ENCODE data around the gene ASTN2.

ASTN2 gene

DNA sequence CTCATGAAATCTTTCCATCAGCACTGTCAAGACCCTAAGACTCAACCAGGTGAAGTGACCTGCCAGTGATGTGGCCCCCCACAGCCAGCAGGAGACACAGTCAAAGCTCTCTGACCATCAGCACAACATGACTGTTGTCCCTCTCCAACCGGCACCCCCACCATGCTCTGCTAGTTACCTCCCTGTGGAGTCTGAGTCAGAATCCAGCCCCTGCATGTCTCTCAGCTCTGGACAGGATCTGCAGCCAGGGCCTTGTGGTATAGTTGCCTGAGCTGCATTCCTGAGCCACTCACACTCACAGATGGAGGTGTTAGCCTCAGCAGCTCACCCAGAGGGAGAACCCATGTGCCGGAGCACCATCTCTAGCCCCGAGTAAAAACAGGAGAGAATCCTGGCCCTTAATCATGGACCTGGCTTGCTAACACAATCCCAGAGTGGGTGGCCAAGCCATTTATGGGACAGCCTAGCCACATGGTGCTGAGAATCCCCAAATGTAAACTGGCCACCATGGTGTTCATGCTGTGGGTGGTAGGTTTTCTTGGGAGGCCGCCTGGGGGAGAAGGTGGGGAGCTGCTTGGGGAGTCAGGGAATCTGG lies 1023.5 kb downstream of the ASTN2 start:
- no peak for DNase-seq

DNA sequence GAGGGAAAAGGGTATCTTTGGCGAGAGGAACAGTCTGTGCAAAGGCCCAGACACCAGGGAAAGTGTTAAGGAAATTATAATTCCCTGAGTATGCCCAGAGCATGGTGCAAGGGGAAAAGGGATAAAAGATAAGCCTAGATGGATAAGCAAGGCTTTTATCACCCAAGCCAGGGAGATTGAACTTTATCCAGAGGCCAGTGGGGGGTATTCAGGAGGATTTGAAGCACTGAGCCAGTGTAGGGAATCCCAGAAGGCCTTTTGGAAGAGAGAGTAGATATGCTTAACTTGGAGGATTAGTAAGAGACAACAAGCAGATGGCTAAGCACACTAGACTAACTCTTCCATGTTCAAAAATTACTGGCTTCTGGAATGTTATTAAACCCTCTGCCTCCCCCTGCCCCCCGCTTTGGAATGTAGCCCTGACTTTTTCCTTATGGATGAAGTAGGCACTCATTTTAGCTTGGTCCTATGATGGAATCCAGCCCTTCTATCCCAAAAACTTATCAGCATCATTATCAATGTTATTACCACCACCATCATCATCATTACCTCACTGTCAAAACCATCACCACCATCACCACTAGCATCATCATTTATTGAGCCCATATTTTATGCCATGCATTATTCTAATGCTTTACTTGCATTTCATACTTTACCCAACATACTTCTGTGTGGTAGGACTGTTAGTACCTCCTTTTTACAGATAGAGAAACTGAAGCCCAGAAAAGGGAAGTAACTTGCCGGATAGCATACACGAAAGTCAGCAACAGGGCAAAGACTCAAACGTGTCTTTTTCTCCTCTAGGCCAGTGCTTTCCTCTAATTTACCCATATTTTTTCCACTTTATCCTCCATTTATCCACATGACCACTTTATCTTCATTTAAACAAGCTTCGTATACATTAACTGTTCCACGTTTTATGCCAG lies 1024.3 kb downstream of the ASTN2 start:
- DNase-seq, result peak; percentile 81

DNA sequence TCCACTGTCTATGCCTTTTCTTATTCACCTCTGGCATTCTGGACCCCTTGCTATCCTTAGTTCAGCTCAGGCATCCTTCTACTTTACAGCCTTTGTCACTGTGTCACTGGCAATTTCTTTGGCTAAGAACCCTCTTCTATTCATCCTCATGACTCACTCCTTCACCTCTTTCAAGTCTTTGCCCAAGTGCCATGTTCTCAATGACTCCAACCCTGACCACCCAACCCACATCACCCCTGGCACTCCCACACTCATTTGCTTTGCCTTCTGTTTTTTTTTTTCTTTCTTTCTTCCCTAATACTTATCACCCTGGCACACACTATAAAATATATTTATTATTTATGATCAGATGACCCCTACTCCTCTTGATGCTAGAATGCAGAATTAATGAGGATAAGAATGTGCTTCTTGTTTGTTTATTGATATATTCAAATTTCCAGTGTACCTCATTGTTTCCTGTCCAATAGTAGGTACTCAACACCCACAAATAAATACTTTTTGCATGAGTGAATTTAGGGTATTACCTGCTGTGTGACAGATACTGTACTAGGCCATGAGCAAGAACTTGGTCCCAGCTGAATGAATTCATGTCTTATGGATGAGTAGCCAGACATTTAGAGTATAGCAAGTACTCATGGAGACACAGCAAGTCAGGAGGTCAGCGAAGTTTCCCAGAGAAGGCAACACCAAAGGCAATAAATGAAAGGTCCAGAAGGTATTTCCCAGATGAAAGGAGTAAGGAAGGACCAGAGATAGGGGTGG lies 1025.1 kb downstream of the ASTN2 start:
- no peak for DNase-seq

DNA sequence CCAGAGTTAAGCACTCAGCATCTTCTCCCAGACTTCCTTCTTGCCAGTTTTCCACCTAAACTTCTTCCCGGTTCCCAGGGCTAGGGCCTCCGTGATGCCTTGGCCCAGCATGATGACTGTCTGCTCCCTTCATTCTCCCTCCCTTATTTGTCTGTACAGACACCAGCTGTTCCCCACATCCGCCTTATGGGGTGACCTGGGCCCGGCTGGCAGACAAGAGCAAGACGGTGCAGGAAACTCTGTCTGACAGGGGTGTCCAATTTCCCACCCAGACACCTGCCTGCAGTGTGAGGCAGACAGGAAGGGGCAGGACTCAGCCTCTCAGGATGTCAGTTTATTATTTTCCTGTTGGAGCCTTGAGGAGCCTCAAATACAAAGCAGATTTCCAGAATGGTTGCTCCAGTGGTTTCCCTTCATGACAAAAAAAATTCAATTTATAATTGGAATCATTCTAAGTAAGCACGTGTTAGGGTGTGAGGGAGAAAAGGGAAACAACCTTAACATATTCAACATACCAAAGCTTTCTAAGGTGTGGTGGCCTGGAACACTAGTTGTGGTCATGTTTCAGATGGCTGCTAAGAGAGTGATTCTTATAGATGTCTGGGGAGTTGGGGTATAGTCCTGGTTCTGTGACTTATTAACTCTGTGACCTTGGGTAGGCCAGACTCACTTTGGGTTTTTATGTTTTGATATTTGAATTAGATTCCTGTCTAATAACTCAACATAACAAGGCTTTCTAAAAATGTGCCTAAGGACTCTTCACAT lies 1026.7 kb downstream of the ASTN2 start:
- DNase-seq, result no peak

DNA sequence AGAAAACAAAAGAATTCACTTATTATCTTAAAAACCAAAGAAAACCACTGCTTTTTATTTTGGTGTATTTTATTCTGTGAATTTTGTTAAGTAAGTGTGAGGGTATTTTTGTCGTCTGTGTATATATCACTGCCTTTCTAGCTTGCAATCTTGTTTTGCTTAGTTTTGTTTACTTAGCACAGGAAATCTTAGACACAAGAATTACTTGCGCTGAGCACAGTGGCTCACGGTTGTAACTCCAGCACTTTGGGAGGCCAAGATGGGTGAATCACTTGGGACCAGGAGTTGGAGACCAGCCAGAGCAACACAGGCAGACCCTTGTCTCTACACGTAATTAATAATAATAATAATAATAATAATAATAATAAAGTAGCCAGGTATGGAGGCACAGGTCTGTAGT lies 1030.9 kb downstream of the ASTN2 start:
- DNase-seq, result no peak

DNA sequence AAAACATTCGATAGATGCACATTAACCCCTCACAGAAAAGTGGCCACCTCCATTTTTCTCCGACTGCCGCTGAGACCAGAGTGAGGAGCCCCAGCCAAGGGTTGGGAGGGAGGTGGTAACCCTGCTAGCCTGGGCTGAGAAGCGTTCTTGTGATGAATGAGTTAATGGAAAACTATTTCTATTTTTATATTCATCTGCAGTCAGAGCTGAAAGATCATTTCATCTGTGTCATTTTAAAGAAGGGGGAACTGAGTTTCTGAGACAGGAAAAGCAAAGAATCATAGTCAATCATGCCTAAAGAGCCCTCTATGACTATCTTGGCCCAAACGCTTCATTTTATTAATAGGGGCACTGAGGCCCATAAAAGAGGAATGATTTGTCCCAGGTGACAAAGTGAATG lies 1031.7 kb downstream of the ASTN2 start:
- DNase-seq, result no peak

DNA sequence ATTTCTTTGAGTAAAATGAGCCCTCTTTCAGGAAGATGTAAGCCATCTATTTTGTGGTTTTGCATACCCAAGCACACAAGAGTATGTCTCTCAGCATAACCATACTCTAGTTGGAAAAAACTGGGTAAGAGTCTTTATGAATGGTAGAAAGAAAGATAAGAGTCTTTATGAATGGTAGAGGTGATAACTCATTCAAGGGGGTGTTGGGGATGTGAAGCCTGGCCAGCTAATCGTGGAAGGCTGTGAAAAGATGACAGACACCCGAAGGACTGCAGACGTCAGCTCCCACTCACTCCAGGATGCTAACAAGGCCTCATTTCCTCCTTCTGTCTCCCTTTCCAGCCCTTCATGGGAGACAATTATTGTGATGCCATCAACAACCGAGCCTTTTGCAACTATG lies 1032.8 kb downstream of the ASTN2 start:
- no peak for DNase-seq

DNA sequence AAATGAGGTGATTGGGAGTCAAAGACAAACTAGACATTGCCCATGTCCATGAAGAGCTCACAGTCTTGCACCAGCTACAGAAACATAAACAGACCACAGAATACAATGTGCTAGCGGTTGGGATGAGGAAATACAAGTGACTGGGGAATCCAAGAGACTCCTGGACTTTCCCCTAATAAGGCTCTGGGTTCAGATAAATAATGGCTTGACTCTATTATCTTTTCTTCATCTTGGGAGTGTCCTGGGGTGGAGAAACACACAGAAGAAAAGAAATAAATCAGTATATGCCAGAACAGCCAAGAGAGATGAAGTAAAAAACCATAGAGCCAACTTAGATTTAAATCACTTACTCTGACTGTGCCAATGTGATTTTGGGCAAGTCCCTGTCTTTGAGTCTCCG lies 1033.5 kb downstream of the ASTN2 start:
- no peak for DNase-seq

DNA sequence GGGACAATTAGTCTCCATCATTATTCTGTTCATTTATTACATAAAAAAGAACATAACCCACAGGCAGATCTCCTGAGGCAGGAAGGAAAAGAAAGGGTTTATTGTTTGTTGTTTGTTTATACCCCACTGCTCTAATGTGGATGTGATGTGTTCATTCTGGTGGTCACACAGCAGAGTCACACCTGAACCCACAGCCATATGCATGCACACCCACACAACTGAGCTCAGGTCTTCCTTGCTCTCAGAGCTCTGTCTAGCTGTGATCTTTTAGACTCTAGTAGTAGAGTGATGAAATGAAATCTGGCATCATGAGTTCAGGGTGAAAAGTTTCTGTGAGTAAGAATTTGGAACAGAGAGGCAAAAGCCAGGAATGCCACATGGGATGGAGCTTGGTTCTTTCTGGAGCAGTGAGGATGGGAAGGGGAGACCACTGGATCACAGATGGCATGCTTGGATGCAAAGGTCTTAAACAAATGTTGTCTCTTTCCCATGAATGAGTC lies 1034.3 kb downstream of the ASTN2 start:
- DNase-seq, result no peak

DNA sequence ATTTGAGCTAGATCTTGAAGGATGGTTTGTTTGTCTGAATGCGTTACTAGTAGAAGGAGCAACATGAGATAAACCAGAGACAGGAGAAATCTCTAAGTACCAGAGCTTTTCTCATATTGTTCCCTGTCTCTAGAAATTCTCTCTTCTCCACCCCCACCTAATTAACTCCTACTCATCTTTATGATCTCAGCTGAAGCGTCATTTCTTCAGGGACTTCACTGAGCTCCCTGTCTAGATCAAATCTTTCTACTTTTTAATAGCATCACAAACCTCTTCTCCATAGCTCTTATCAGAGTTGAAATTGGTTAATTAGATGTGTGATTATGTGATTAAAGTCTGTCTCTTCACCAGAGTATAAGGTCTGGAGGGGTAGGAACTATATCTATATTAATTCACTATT lies 1035.0 kb downstream of the ASTN2 start:
- no peak for DNase-seq

DNA sequence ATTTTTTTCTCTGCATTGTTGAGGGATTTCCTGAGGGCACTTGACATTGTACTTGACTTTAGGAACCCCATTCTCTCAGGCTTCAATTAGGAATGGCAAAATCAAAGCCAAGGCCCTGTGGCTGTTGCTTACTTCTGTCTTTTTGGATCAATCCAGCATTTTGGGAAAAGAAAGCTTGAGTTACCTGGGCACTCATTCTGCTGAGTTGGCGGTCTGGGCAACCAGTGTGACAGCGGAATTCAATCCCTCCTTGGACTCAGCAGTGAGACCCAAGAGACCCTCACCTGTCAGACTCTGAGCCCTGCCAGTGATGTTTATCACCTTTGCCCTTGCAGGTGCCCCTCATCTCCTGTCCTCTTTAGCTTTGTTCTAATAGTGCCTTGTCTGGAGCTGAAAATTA lies 1036.0 kb downstream of the ASTN2 start:
- DNase-seq, result no peak

DNA sequence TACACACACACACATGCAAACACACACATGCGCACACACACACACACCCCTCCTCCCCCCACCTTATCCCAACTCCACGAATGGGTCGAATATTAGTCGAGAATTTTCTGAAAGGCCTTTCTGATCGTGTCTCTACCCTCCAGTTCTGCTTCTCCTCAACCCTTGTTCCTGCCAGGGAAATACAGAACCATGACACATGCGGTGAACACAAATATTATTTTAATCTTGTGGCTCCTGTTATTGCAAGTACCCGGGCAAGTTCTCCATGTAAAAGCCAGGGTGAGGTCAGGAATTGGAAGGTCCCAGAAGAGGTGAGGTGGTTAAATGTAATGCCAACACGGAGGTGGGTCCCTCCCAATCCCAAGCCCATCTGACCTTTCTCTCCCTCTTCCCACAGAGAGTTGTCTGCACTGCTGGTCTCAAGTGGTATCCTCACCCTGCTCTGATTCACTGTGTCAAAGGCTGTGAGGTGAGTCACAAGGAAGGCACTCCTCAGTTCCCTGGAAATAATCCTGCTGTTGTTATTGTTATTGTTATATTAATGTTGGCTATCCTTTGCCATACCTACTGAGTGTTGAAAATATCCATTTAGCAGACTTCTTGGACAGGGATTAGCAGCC lies 1037.6 kb downstream of the ASTN2 start:
- no peak for DNase-seq
